NCI-H226 (cell line): ENCODE results near the gene IYD.
A peak's percentile ranks its signal among the peaks of the same experiment; 100 is the strongest.

Experiments
- DNase-seq: peaks from one replicate; pipeline ENCODE4 v3.0.0-alpha.2; 2015

The IYD gene, protein sequence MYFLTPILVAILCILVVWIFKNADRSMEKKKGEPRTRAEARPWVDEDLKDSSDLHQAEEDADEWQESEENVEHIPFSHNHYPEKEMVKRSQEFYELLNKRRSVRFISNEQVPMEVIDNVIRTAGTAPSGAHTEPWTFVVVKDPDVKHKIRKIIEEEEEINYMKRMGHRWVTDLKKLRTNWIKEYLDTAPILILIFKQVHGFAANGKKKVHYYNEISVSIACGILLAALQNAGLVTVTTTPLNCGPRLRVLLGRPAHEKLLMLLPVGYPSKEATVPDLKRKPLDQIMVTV

DNA sequence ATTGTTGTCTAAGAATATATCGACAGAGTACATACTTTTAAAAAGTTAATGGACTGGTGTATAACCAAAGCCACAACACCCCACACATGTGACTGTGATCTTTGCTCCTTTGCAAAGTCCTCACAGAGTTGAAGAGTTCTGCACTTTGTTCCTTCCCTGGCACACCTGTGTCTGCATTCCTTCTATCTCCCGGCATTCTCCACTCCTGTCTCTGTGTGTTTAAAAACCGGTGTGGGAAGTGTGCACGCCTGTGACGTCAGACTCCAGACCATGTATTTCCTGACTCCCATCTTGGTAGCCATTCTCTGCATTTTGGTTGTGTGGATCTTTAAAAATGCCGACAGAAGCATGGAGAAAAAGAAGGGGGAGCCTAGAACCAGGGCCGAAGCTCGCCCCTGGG lies at the start of gene IYD:
IYD (plus strand) TSS at position 251 of the 400 bp plus-strand sequence; CDS start at position 271, 20 bp downstream.
- no peak for DNase-seq

DNA sequence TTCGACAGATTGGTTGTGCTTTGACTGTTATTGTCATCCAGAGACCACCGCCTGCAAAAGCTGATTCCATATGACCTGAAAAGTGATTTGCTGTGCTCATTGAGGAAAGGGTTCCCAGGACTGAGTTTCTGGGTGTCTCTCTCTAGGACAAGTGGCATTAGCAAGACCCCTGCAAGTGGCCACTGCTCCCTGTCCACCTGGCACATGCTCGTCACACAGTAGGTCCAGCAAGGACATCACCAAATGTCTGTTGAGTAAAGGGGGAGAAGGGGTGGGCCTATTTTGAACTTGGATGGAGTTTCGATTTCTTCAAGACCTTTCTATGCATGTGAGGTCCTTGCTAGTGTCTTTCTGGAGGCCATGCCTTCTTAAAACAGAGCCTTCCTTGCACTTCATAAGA lies 48.9 kb upstream of the IYD start:
- no peak for DNase-seq

DNA sequence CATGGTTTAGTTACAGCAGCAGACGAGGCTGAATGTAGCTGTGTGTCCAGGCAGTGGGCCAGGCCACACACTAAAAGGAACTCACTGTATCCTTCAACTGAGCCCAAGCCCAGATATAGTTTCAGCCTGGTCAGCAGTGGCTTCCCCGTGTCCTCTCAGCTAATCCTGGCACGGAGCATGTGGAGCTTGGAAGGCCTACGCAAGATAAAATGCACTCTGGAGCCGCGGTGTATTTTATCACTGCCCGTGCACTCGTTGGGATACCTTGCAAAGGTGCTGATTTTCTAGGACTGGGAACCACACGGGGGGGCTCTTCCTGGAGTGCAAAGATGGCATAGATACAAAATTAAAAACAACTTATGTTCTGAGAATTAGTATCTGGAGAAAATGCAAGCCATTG lies 48.4 kb upstream of the IYD start:
- no peak for DNase-seq

DNA sequence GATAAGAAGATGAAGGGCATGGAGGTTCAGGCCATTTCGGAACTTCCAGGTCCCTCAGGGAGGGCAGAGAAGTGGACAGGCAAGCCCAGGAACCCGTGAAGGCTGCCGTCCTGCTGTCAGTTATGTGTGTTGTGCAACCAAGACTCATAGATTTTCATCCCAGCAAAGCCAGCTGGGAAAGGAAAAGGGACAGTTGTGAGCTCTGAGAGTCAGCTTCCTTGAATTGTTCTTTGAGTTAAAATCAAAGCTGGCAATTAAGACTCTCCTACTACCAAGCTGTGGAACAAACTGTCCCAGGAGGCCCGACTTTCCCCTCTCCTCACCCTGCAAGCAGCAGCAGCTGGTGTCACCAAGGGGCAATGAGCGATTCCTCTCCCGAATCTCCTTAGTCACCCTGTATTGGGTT lies 46.3 kb upstream of the IYD start:
- no peak for DNase-seq

DNA sequence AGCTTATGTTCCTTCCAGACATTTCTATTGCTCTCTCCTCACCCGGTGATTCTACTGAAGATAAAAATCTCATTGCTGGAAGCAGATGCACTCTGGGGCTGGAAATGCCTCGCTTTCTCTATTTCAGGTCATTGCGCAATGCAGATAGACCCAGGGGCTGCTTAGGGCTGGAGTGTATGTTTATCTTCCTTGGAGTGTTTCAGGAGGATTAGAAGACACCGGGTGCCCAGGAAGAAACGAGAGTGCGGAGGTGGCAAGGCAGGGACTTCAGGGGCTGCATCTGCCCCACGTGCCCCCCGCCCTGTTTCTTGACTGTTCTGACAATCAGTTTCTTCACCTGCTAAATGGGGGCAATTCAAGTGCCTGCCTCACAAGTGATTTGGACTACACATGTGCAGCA lies 45.6 kb upstream of the IYD start:
- no peak for DNase-seq

DNA sequence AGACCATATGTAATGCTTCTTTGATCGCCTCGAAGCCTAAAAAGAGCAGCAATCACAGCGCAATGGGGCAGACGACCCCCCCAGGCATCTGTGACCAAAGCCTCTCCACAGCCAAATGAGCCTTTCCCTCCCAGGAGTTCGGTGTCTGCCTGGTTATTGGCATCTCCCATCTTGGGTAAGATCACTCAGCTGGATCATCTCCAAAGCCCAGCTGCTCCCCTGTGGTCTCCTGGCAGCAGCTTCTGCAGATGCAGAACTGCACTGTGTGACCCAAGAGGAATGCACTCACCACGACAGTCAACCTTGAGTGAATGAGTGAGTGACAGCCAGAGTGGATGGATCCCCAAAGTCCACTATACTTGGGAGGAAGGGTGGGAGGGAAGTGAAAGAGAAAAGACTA lies 44.8 kb upstream of the IYD start:
- no peak for DNase-seq

DNA sequence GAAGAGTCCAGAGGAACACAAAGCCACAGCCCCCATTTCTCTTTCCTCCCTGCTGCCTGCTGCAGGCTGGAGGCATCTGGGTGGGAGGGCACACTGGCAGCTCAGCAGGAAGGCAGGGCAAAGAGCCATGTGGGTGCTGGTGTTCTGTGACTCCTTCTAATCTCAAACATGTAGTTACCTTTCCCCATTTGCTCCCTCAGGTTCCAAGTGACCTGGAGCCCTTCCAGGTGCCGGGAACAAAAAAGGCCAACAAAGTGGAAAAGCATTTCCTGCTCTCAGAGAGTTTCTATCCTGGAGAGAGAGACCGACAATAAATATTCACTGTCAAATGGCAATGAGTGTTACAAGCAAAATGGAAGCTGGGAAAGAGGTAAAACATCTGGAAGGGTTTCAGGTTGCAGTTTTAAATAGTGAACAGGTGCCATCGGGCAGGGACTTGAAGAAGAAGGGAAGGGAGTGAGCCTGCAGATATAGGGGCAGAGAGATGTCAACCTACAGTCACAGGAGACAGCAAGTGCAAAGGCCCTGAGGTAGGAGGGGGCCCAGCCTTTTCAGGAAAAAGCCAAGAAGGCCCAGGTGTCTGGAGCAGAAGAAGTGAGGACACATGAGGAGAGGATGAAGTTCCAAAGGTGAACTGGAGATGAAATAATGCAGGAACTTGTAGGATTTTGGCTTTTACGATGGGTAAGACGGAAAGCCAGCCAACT lies 43.6 kb upstream of the IYD start:
- peak; percentile 50 for DNase-seq

DNA sequence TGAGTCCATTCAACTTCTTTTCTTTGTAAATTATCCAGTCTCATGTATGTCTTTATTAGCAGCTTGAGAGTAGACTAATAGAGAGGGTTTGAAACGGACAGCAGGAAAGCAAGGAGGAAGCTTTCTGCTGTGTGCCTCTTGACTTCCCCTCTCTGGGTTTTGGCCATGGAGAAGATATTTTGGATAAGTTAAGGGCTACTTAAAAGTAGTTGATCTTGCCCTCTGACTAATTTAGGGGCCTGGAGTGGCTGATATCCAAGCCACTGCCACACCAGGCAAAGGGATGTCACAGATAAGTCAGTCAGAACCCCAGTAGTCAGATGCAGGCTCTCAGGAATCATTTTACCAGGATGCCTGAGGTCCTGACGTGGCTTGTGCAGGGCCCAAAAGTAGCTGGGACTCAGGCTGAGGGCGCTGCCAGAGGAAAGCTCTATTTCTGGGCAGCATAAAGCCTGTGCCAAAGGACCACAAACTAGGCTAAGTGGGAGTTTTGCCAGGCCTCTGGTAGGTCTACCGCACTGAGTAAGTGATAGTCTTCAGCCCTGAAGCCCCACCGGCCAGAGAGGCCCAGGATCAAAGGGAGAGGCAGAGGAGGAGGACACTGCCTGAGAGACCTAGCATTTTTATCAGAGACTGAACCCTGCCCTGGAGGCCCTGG lies 41.6 kb upstream of the IYD start:
- DNase-seq = no peak

DNA sequence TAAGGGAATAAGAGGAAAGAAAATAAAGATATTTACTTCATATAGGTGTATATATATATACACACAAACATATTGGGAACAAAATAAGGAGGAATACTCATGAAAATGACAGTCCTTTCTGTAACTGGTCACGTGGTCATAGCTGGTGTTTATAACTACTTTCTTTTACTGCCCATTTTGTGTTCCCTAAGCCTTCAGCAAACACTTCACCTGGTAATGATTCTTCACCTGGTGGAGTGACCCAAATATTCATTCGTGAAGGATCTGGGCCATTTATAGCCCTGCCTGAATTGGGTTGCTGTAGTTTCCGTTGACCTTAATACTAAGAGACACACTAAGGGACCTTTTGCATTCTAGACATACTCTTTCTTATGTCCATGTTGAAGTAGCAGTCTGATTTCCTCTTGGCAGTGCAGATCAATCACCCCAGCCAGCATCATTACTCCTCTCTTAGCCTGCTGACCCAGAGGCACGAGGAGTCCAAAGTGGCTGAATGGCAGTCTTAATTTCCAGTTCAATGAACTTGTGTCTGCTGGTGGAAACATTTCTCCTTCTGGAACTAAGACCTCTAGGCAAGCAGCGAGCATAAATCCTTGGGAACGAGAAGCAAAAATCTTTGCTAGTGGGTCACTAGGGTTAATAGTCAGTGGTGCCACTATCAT lies 39.9 kb upstream of the IYD start:
- no peak for DNase-seq

DNA sequence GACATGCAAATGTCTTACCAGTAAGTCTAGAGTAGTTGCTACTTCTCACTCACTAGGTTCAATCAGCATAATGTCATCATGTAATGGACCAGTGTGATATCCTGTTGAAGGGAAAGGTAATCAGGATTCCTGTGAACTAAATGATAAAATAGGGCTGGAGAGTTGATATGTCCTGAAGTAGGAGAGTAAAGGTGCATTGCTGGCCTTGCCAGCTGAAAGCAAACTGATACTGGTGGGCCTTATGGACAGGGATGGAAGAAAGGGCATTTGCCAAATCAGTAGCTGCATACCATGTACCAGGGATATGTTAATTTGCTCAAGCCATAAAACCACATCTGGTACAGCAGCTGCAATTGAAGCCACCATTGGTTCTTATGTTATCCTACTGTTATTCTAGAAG lies 37.5 kb upstream of the IYD start:
- no peak for DNase-seq

DNA sequence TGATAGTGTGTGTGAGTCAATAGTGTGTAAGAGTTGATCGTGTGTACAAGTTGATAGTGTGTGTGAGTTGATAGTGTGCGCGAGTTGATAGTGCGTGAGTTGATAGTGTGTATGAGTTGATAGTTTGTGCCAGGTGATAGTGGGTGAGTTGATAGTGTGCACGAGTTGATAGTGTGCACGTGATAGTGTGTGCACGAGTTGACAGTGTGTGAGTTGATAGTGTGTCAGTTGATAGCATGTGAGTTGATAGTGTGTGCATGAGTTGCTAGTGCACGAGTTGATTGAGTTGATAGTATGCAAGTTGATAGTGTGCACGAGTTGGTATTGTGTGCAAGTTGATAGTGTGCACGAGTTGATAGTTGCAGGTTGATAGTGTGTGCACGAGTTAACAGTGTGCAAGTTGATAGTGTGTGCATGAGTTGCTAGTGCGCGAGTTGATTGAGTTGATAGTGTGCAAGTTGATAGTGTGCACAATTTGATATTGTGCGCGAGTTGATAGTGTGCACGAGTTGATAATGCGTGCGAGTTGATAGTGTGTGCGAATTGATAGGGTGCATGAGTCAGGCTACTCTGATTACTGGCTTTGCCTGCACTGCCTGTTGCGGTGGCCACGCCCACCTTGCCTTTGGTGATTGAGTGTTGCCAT lies 35.8 kb upstream of the IYD start:
- DNase-seq = no peak

DNA sequence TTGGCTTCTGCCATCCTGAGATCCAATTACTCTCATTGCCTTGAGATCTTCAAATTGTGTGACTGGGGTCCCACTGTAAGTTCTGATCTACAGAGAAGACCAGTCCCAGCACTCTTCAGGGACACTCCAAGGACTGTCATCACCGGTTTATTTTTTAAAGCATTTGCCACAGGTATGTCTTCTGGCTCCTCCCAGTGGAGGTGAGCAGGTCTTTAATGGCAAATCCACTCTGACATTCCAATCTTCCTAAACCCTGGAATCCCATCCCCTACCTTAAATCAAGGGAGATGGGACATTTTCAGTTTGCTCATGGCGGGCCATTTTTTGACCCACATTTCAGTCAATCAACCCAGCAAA lies 35.2 kb upstream of the IYD start:
- no peak for DNase-seq

DNA sequence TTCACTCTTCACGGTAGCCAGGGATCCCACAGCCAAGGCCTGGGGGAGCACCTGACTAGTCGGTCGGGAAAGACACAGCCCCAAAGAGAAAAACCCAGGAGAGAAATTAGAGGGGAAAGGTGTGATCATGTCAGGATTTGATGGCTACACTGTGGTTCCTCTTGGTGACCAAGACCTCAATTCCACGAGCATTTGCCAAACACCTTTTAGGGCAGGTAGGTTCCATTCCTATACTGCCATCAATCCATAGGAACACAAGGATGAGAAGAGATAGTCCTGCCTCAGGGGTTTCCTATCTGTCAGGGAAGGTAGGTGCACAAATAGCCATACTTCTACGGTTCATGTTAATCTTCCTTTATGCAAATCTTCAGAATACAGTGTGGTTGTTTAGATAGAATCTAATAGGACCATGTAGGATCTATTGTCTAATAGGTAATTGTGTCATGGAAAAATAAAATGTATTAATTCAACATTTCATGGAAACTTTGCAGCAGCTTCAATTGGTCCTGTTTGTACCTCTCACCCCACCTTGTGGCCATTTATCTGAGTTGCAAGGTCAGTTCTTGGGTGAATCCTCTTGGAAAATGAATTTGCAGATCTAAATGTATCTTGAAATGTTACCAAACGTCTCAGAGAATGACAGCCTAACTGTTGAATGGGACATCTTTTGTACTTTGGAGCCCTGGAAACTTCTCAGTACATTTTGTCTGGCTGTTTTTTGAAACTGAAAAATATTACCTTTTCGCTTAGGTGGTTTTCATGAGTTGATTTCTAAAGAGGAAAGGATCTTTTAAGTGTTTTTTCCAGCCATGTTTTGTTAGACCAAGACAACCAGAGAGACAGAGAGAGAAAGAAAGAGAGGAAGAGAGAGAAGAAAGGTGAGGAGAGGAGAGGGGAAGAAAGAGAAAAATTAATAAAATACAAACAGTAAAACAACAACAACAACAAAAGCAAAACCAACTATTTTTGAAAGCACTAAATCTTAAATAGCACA lies 33.7 kb upstream of the IYD start:
- DNase-seq = peak; percentile 7

DNA sequence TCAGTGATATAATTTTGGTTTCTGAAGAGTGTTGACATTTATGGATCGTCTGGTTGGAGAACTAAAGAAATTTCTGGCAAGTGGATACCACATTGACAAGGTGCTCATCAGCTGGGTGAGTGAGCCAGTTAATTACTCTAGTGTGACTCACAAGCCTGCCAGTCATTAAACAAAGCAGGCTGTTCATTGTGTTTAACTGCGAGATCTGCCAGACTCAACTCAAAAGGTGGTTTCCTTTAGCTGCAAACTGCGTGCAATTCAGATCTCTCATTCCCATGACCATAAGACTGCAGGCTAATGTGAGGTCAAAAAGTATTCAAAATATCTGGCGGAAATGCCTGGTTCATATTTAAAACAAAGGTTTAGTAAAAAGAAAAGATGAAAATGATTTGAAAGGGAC lies 32.5 kb upstream of the IYD start:
- no peak for DNase-seq

DNA sequence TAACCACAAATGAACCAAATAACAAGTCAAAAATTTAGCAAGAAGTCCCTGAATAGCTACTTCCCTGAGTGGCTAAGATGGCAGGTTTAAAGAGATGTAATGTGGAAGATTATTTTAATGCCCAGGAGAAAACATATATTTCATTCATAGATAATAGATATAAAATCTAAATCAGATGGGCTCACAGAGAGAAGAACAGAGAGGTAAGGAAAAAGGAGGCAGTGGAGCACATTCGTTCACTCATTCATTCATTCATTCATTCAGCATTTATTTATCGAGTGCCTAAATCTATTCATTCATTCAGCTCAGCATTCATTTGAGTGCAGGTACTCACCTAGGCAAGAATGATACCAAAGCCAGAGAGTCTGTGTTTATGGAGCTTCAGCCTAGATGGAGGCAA lies 32.1 kb upstream of the IYD start:
- no peak for DNase-seq

DNA sequence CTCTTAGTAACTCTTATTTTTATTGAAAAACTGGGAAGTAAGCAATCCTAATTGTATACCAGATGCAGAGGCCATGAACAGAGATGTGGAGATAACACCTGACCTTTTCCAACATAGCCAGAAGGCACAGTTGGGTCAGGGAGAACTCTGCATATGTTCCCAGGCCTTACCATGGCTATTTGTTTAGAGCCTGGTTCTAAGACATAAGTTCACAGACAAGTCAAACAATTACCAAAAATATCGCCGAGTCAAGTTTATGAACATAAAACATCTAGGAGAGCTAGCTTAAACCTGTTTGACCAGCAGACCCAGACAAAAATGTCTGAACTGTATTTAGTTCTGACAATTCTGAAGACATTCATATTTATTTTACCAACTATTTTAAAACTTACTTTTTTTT lies 26.7 kb upstream of the IYD start:
- no peak for DNase-seq

DNA sequence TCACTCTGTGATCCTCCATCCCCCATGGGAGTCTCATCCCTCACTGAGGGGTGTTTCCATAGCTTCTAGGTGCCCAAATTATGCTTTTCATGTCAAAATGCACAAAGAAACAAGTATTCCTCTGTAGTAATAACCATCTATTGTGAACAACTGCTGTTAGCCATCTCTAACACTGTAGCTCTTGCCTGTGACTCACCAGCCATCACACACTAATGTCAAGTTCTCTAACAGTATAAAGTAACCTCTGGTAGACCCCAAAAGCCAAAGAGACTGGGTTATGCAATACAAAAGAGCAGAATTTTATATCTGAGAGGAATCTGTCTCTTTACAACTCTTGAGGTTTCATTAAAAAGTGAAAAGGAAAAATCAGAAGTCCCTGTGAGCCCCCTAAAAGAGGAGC lies 25.4 kb upstream of the IYD start:
- no peak for DNase-seq

DNA sequence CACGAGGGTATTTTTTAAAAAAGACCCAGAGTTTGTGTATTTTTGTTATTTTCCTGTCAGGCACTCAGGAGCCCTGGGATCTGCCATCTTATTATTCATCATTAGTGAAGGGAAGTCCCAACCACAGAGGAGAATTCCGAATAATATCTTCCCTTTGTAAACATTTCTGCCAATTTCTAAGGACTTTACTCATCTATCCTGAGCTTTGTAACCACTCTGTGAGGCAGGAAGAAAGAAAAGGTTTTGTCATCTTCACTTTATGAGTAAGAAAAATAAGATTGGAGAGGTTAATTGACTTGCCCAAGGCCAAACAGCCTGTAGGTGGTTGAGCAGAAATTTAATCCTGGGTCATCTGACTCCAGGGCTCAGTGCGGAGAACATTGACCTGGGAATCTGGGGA lies 23.0 kb upstream of the IYD start:
- DNase-seq = peak; percentile 34

DNA sequence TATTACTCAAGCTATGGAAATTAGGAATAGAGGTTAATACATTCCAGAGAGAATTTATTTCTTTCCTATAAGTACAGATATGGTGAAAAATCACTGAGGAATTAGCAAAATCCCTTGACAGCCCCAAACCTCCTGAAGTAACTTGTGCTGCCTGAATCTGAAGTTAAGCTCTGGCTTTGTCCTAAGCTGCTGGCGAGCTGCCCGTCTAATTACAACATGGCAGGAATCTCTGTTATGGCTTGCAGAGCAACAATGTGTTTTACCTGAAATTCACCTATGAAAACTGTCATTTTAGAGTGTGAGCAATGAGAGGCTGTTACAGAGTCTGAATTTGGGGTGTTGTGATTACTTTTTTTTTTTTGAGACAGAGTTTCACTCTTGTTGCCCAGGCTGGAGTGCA lies 22.5 kb upstream of the IYD start:
- no peak for DNase-seq

DNA sequence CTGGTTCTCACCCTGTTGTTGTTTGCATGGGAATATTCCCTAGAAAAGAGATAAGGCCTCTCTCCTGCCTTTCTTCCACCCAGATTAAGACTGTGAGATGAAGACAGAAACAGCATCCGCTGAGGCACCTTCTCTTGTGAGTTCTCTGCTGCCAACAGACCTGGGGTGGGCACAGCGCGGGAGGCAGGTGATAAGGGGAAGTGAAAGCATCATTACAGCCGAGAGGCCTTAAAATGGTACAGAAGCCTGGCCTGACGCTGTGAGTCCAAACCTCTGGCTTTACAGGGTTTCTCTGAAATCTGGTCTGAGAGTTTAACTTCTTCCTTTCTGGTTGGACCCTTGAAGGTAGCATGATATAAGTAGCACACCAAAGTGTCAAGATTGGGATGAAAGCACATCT lies 21.0 kb upstream of the IYD start:
- DNase-seq = no peak

DNA sequence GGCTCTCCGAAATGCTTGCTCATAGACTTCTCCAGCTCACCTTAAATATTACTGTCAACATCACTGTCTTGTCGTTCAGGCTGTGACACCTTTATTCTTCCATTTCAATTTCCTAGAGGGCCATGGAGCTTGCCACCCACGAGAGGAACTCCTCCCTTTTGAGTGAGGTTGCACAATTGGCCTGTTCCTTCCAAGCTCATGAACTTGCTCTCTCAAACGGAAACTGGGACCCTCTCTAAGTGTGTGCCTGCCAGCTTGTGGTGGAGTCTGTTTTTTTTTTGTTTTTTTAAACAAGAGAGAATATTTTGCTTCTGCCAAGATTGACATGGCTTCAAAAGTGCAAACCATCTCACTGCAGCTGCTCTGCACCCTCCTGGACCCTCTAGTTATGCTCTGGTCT lies 19.3 kb upstream of the IYD start:
- no peak for DNase-seq
